Peyer's patch (tissue), 4 donors: ENCODE data around the gene OBI1. TPM values are rescaled to one million over a fixed set of nuclear protein-coding genes. Genes with fewer than 3 reads are reported as not detected.

ENCODE experiments used
- DNase-seq, 3 donors: peaks; one replicate each; pipeline ENCODE4 v3.0.0-alpha.2; 2017 to 2019
- H3K27ac ChIP-seq, 4 donors: fragments of 200-600 bp; sonication (generic); one replicate each; pipeline ENCODE4 v1.5.1; 2016 to 2019
- H3K27me3 ChIP-seq, 2 donors: fragments of 200-600 bp; sonication (generic); one replicate each; pipeline ENCODE4 v1.5.1; 2019
- H3K36me3 ChIP-seq, 3 donors: fragments of 200-600 bp; sonication (generic); one replicate each; pipeline ENCODE4 v1.5.1; 2016 to 2019
- H3K4me1 ChIP-seq, 4 donors: fragments of 200-600 bp; sonication (generic); one replicate each; pipeline ENCODE4 v1.5.1; 2016 to 2019
- H3K4me3 ChIP-seq, 4 donors: fragments of 200-600 bp; sonication (generic); 1 replicate in 3 of 4; 2 replicates in 1 of 4; pipeline ENCODE4 v1.5.1; 2016 to 2019; ENCODE audit warnings: mild to moderate bottlenecking in 1 of 4
- H3K9me3 ChIP-seq, 4 donors: fragments of 200-600 bp; sonication (generic); one replicate each; pipeline ENCODE4 v1.5.1; 2016 to 2019; ENCODE audit warnings: mild to moderate bottlenecking in 1 of 4
- POLR2A ChIP-seq, 2 donors: fragments of 450-650 bp; IDR thresholded peaks; one replicate each; pipeline ENCODE4 v1.5.1; 2017; ENCODE audit warnings: antibody characterized with exemption in 2 of 2, mild to moderate bottlenecking in 2 of 2, moderate library complexity in 2 of 2
- total RNA-seq, 4 donors: library from RNA; depleted of rRNA; stranded (reverse); fragments of >200 nt; gene quantifications; one replicate each; pipeline ENCODE4 v1.1.0, GENCODE V29; 2016
- TF ChIP-seq, protein P1 (sequence below), 6 experiments: fragments of 450-650 bp in 4 of 6; fragments of 200-600 bp in 2 of 6; sonication (generic) in 1 of 6; IDR thresholded peaks; one replicate each; pipeline ENCODE4 v1.5.1; 2017 to 2019; ENCODE audit warnings: antibody characterized with exemption in 6 of 6, mild to moderate bottlenecking in 3 of 6, moderate library complexity in 1 of 6

Gene OBI1
- total RNA-seq, 4 donors from 2014 or later = 4.4 to 13.2 (median 7.9) TPM

- H3K36me3 ChIP-seq = peaks cover 0 to 10% (median 0%) of the 10 kb centered on the region in 3 donors
- H3K9me3 ChIP-seq = no peaks in the 10 kb centered on the region
- no peaks in the 10 kb centered on the region for H3K27me3 ChIP-seq
- no peak overlapping the region for H3K4me3 ChIP-seq
- H3K27ac ChIP-seq = no peak overlapping the region
- H3K4me1 ChIP-seq = no peaks in the 10 kb centered on the region
- TF ChIP-seq, protein P1, sequence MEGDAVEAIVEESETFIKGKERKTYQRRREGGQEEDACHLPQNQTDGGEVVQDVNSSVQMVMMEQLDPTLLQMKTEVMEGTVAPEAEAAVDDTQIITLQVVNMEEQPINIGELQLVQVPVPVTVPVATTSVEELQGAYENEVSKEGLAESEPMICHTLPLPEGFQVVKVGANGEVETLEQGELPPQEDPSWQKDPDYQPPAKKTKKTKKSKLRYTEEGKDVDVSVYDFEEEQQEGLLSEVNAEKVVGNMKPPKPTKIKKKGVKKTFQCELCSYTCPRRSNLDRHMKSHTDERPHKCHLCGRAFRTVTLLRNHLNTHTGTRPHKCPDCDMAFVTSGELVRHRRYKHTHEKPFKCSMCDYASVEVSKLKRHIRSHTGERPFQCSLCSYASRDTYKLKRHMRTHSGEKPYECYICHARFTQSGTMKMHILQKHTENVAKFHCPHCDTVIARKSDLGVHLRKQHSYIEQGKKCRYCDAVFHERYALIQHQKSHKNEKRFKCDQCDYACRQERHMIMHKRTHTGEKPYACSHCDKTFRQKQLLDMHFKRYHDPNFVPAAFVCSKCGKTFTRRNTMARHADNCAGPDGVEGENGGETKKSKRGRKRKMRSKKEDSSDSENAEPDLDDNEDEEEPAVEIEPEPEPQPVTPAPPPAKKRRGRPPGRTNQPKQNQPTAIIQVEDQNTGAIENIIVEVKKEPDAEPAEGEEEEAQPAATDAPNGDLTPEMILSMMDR (IDR thresholded peaks at IDR 0.05) = no peak
- TF ChIP-seq POLR2A (IDR thresholded peaks at IDR 0.05) = no peak
- no peak for DNase-seq
Observed at GRCh38 chr13:78625384-78625783, 33.6 kb downstream of the OBI1 start.

GRCh38 chr13:78623132-78623531 is 35.8 kb downstream of the OBI1 start:
- Histone ChIP-seq H3K36me3 (peaks cover 0 to 5% (median 0%) of the 10 kb centered on the region in 3 donors), H3K27me3 (no peaks in the 10 kb centered on the region), H3K4me1 (no peaks in the 10 kb centered on the region), H3K9me3 (no peaks in the 10 kb centered on the region), H3K27ac (no peak overlapping the region), H3K4me3 (no peak overlapping the region)
- TF ChIP-seq POLR2A (IDR thresholded peaks at IDR 0.05) = no peak
- TF ChIP-seq, protein P1 (IDR thresholded peaks at IDR 0.05) = no peak
- no peak for DNase-seq

- Histone ChIP-seq H3K36me3 (peaks cover 0 to 10% (median 0%) of the 10 kb centered on the region in 3 donors), H3K27ac (no peak overlapping the region), H3K4me3 (no peak overlapping the region), H3K9me3 (no peaks in the 10 kb centered on the region), H3K27me3 (no peaks in the 10 kb centered on the region), H3K4me1 (no peaks in the 10 kb centered on the region)
- DNase-seq = no peak
- TF ChIP-seq POLR2A (IDR thresholded peaks at IDR 0.05) = no peak
- TF ChIP-seq, protein P1 (IDR thresholded peaks at IDR 0.05) = no peak
Observed at GRCh38 chr13:78620936-78621470, 38.0 kb downstream of the OBI1 start.

- Histone ChIP-seq H3K27me3 (no peaks in the 10 kb centered on the region), H3K4me1 (no peaks in the 10 kb centered on the region), H3K4me3 (no peak overlapping the region), H3K27ac (no peak overlapping the region), H3K9me3 (no peaks in the 10 kb centered on the region), H3K36me3 (peaks cover 0 to 22% (median 0%) of the 10 kb centered on the region in 3 donors)
- TF ChIP-seq POLR2A (IDR thresholded peaks at IDR 0.05) = no peak
- no peak for DNase-seq
Observed at GRCh38 chr13:78618411-78618810, 40.5 kb downstream of the OBI1 start.

DNA sequence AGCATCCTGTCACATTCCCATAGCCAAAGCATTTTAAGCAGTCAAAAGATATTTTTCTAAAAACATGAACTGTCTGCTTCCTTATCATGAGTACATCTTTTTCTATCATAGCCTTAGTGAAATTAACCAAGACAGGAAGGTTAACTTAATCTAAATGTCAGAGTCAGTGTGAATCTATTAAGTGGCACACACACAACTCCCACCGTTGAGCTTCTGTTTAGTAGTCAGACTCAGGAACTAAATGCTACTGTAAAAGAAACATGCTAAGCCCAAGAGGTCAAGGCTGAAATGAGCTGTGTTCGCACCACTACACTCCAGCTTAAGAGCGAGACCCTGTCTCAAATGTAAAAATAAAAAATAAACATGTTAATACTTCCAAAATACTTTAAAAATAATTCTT is 47.9 kb downstream of the OBI1 start:
- DNase-seq = no peak
- no peak overlapping the region for H3K27ac ChIP-seq
- peaks cover 0 to 33% of the 10 kb centered on the region in 2 donors for H3K27me3 ChIP-seq
- H3K4me1 ChIP-seq = peaks cover 0 to 28% (median 6%) of the 10 kb centered on the region in 4 donors
- no peak overlapping the region for H3K4me3 ChIP-seq
- H3K36me3 ChIP-seq = peaks cover 0 to 13% (median 0%) of the 10 kb centered on the region in 3 donors
- TF ChIP-seq POLR2A (IDR thresholded peaks at IDR 0.05) = no peak
- TF ChIP-seq, protein P1 (IDR thresholded peaks at IDR 0.05) = no peak
- H3K9me3 ChIP-seq = no peaks in the 10 kb centered on the region

- Histone ChIP-seq H3K27ac (no peak overlapping the region), H3K4me1 (peaks cover 0 to 28% (median 6%) of the 10 kb centered on the region in 4 donors), H3K27me3 (peaks cover 0 to 39% of the 10 kb centered on the region in 2 donors), H3K36me3 (peaks cover 0 to 10% (median 0%) of the 10 kb centered on the region in 3 donors), H3K9me3 (no peaks in the 10 kb centered on the region), H3K4me3 (no peak overlapping the region)
- TF ChIP-seq, protein P1 (IDR thresholded peaks at IDR 0.05) = no peak
- TF ChIP-seq POLR2A (IDR thresholded peaks at IDR 0.05) = no peak
- DNase-seq = no peak
Observed at GRCh38 chr13:78610381-78610883, 48.5 kb downstream of the OBI1 start.
